ENCODE data around the gene CALCOCO2. TPM values are rescaled to one million over a fixed set of nuclear protein-coding genes. Genes with fewer than 3 reads are reported as not detected.
"Not testable (repeated sequence)": the region's sequence is repeated elsewhere in the genome, so short reads cannot be mapped to it uniquely, and the experiment has no call there.

CALCOCO2 gene
- total RNA-seq, 1 experiment from 2014 or later = 66.1 TPM

DNA sequence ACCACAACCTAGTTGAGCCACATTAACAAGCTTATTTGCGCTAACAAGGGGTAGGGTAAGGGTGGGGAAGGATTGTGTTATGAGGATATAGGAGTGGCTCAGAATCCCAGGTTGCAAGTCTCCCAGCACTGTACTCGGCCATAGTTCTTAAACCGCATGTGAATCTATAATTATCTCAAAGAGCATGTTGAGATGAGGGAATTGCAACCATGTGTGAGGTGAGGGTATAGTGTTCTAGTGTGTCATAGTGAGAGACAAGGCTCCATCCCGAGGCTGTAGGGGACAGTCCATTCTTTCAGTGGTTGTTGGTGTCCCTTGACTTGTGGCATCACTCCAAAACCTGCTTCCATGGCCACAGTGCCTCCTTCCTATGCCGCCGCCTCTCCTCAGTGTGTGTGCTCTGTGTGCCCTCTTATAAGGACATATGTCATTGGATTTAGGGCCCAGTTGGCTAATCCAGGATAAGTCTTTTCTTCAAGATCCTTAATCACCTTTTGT, 39.0 kb downstream of the CALCOCO2 start:
- in situ Hi-C loops (cut with HindIII; ENCODE audit: low sequenced_read_pairs) = no loop called here
- no peak for DNase-seq (ENCODE audit: low spot score)

DNA sequence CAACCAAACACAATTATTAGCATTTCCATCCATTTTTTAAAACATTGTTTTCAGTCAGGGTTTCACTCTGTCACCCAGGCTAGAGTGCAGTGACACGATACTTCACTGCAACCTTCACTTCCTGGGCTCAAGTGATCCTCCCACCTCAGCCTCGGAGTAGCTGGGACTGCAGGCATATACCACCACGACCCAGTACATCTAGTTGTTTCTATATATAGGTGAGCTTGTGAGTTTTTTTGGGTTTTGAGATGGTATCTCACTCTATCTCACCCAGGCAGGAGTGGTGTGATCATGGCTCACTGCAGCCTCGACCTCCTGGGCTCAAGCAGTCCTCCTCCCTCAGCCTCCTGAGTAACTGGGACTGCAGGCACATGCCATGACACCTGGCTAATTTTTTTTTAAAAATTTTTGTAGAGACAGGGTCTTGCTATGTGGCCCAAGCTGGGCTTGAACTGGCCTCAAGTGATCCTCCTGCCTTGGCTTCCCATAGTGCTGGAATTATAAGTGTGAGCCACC, 40.3 kb downstream of the CALCOCO2 start:
- in situ Hi-C loops (cut with HindIII; ENCODE audit: low sequenced_read_pairs) = no loop called here

DNA sequence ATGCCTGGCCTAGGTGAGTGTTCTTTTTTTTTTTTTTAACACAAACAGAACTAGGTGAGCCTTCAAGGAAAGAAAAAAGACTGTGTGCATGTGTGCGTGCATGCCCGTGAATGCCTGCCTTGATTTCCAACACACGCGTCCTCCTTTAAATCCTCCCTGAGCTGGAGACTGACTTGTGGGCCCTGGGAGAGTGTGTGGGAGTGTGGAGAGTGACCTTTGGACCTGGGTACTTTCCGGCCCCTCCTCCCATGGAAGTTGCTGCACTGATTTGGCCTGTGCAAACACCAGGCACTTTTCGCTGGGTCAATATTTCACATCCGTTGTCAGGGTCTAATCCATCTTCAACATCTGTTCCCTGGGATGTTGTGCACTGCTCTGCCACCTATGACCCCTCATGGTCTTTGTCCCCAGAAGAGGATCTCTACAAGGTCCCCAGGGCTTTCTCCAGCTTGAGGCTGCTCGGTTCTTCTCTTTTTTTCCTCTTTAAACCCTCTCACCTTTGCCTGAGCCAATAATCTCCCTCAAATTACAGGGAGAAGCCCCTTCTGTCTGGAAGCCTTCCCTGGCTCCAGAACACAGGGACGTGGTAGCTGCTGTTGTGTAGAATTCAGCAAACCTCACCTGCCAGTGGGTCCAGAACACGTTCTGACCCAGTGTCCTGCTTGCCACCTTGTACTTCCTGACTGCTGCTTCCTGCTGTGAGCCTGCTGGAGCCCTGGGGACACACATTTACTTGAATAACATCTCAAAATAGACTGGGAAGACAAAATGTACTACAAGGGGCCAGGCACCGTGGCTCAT, 40.9 kb downstream of the CALCOCO2 start:
- in situ Hi-C loops (cut with HindIII; ENCODE audit: low sequenced_read_pairs) = no loop called here
- DNase-seq (ENCODE audit: low spot score) = no peak

More for the DNA sequence above, 40.3 kb downstream of the CALCOCO2 start:
- no peak for DNase-seq (ENCODE audit: low spot score)

DNA sequence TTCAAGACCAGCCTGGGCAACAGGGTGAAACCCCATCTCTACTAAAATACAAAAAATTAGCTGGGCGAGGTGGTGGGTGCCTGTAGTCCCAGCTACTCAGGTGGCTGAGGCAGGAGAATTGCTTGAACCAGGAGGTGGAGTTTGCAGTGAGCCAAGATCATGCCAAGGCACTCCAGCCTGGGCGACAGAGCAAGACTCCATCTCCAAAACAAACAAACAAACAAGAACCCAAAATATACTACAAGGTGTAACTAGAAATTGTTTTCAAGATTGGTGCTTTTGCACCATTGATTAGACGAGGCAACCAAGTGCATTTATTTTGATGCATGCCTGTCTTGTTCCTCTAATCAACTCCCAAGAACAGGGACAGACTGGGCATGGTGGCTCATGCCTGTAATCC, 41.6 kb downstream of the CALCOCO2 start:
- in situ Hi-C loops (cut with HindIII; ENCODE audit: low sequenced_read_pairs); DNase-seq (ENCODE audit: low spot score): not testable (repeated sequence)

DNA sequence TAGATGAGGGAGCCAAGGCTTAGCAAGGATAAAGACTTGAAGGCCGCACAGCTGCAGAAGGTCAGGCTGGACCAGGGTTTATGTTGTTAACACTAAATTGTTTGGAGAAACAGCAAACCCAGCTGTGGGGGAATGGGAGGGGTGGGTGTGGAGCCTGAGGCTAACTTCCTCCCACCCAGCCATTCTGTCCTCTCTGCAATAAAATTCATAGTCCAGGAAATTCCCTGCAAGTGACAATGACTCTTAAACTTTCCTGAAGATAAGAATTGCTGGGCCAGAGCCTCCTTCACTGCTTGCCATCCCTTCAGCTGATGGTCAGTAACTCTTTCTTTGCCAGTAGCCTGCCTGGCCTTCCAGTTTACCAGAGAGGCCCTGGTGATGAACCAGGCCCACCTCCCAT, 42.4 kb downstream of the CALCOCO2 start:
- DNase-seq (ENCODE audit: low spot score) = no peak
- in situ Hi-C loops (cut with HindIII; ENCODE audit: low sequenced_read_pairs) = no loop called here

DNA sequence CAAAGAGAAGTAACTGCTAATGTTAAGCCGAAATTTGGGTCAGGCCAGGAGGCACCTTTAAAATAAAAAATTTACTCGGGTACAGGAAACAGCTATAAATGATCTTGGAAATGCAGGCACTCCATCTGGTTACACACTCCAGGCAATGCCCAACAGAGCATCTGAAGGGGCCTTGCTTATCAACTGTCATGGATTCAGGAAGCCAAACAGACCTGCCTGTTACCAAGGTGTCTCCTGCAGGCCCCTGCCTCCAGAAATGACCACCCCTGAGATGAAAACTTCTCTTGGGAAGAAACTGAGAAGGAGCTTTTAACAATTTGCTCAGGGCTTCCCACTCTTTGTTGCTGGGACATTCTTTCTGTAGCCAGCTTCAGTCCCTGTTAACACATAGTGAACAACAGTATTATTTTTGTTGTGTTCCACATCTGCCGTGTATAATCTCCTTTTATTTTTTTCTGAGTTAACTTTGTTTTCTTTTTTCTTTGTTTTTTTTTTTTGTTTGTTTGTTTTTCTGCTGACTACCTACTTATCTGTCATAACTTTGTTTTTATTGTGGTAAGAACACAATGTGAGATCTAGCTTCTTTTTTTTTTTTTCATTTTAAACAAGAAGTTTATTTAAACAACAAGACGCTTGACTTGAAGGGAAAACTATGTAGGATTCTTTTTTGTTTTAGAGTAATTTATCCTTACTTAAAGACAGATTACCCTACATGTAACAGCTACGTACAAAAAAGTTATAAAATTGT, 43.0 kb downstream of the CALCOCO2 start:
- no peak for DNase-seq (ENCODE audit: low spot score)
- in situ Hi-C loops (cut with HindIII; ENCODE audit: low sequenced_read_pairs) = no loop called here

DNA sequence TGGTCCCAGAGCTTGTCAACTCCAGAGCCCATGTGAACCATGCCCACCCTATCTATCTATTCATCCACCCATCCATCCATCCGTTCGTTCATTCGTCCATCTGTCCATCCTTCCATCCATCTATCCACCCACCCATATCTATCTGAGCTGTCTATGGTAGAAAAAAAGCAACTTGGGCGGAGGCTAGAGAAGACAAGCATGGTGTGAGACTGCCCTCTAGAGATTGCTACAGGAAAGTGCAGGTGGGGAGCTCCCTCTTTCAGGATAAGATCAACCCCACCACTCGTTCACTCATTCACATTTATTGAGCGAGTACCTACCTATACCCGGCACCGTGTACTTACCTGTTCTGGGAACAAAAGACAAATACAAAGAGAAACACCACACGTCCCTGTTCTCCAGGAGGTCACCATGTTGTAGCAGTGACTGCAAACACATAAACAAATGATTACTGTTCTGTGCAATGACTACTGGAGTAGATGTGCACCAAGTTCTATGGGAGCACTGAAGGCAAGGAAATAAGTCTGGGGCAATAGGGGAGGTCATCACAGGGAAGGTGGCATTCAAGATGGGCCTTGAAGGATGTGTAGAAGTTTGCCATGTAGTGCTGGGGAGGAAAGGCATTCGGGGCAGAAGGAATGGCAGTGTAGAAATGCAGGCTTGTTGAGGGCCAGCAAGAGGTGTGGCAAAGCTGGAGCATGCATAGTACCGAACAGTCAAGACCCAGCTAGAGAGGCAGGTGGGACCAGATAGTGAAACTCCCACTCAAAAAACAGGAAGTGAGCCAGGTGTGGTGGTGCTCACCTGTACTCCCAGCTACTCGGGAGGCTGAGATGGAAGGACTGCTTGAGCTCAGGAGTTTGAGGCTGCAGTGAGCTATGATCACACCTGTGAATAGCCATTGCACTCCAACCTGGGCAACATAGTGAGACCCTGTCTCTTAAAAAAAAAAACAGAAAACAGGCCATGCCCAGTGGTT, 48.4 kb downstream of the CALCOCO2 start:
- in situ Hi-C loops (cut with HindIII; ENCODE audit: low sequenced_read_pairs) = no loop called here
- DNase-seq (ENCODE audit: low spot score) = peak; percentile 71

DNA sequence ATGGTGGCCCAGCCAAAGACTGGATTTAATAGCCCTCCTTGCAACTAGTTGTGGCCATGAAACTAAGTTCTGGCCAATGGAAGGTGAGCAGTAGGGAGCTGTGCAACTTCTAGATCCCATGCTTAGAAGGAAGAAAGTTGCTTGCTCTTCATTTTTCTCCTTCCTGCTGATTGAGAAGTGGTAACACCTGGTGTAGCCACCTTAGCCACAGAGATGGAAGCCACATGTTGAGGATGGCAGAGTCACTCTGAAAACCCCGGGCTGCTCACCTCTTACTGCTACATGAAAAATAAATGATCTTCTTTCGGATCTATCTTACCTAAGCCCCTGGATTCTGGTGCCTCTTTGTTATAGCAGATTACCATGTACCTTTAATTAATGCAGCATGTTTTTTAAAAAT, 51.4 kb downstream of the CALCOCO2 start:
- in situ Hi-C loops (cut with HindIII; ENCODE audit: low sequenced_read_pairs) = no loop called here
- no peak for DNase-seq (ENCODE audit: low spot score)

DNA sequence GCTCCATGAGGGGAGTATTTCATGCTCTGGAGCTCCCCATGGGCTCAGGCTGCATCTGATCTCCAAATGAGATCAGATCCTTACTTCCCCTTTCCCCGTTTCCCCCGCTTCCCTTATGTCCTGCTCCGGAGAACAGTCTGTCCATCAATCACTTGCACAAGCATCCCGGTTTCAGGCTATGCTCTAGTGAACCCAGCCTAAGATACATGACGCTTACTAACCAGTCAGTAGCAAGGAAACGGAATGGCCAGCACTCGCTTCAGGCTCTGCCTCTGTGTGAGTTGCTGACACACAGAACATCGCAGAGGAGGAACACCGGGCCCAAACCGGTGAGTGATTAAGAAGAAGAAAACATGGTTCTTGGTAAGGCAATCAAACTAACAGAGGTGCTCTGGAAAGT, 52.3 kb downstream of the CALCOCO2 start:
- DNase-seq (ENCODE audit: low spot score) = no peak
- in situ Hi-C loops (cut with HindIII; ENCODE audit: low sequenced_read_pairs) = no loop called here

DNA sequence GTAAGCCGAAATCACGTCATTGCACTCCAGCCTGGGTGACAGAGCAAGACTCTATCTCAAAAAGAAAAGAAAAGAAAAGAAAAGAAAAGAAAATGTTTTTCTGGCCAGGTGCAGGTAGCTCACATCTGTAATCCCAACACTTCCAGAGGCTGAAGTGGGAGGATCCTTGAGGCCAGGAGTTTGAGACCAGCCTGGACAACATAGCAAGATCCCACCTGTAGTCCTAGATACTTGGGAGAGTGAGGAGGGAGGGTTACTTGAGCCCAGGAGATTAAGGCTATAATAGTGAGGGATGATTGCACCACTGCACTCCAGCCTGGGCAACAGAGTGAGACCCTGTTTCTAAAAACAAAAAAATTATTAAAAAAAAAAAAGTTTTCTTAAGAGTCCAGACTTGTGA, 59.3 kb downstream of the CALCOCO2 start:
- in situ Hi-C loops (cut with HindIII; ENCODE audit: low sequenced_read_pairs) = no loop called here
- DNase-seq (ENCODE audit: low spot score) = no peak

DNA sequence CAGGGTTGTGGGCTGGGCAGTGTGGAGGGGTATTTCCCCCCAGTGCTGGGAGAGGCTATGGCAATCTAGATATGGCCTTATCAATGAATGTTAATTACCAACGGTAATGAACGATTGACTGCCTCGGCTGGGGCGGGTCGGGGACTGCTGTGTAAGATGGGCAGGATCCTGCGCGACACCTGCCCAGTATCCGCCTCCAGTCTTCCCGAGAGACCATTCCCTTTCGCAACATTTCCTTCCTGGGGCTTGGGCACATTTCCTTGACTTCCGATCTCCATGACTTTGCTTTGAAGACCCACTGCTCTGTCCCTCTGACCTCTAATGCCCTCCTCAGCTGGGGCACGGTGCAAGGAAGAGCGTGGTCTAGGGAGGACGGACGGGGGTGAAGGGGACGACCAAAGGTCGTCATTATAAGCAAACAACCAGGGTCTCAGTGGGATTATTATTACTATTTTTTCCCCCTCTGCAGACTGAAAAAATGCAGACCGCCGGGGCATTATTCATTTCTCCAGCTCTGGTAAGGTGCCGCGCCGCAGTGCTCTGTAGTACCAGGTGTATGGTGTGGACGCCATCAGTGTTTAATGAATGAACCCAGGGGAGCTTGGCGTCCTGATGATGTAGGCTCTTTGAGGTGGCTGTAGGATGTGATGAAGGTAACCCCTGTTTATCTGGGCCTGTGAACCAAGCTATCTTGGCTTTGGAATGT, 62.3 kb downstream of the CALCOCO2 start:
- in situ Hi-C loops (cut with HindIII; ENCODE audit: low sequenced_read_pairs) = no loop called here
- no peak for DNase-seq (ENCODE audit: low spot score)

DNA sequence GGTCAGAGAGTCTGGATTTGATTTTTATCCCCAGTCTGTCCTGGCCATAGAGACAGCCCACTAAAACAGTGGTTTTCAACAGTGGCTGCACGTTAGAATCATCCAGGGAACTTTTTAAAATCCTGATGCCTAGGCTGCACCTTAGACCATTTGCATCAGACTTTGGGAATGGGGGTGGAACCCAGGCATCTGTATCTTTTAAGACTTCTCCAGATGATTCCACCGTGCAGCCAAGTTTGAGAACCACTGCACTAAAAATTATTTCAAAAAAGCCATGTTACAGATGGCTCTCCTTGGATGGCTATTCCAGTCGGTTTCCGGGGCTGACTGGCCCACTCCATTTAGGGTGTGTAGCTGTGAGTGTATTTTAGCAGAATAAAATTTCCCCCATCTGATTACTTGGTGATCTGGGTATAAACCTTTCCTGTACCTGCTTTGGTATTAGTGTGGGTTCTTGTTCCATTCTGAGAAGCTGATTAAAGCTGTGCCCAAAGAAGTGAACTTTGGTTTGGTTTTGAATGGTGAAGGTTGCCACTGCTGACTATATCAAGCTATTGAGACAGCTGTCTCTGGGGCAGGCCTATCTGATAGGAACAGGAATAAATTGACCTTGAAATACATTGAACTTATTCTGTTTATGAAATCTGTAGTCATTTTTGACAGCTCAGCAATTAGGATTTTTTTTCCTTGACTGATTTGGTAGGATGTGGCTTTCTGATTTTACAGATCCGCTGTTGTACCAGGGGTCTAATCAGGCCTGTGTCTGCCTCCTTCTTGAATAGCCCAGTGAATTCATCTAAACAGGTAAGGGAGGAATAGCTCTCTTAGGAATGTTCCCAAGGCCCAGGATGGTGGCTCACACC, 63.0 kb downstream of the CALCOCO2 start:
- in situ Hi-C loops (cut with HindIII; ENCODE audit: low sequenced_read_pairs) = no loop called here
- DNase-seq (ENCODE audit: low spot score) = no peak

DNA sequence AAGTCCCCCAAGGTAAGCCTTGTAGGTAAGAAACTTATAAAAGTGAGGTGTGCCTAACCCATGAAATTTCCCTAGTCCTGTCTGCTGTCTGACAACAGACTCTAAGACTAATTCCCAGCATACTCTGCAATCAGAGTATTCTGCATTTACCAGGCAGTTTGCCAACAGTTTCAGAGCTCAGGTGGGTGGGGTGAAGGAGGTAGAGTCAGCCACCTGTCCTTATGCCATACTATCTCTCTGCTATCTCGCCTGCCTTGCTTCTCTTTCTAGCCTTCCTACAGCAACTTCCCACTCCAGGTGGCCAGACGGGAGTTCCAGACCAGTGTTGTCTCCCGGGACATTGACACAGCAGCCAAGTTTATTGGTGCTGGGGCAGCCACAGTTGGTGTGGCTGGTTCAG, 64.1 kb downstream of the CALCOCO2 start:
- in situ Hi-C loops (cut with HindIII; ENCODE audit: low sequenced_read_pairs) = no loop called here
- DNase-seq (ENCODE audit: low spot score) = no peak

DNA sequence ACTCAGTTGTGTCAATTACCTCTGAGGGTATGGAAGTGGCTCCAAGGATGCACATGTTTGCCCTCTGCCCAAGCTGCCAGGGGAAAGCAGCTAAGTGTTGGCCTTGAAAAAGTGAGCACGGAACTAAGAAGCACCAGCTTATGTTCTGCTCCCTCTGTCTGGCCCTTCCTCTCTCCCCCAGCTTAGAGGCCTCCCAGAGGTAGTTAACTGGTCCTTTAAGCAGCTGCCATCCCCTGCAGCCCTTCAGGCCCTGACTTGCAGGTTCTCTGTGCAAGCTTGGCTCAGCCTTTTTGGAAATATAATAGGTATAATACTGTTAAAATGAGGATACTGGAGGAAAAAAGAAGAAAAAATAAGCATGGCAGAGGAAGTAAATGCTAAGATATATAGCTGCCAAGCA, 70.4 kb downstream of the CALCOCO2 start:
- in situ Hi-C loops (cut with HindIII; ENCODE audit: low sequenced_read_pairs) = no loop called here

DNA sequence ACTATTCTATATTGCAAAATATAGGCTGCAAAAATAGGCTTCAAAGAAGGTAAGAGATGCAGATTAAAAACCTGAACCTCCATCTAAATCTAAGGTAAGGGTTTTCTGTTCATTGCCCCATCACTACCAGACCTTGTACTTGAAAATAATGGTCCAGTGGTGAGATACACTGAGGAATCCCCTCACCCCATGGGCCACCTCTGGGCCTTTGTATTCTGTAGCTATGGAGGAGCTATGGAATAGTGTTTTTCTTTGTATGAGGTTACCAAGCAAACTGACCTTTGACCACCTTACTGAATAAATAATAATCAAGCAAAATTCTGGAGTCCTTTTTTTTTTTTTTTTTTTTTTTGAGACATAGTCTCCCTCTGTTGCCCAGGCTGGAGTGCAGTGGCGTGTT, 72.6 kb downstream of the CALCOCO2 start:
- DNase-seq (ENCODE audit: low spot score) = no peak
- in situ Hi-C loops (cut with HindIII; ENCODE audit: low sequenced_read_pairs) = no loop called here

More for the DNA sequence above, 70.4 kb downstream of the CALCOCO2 start:
- no peak for DNase-seq (ENCODE audit: low spot score)

DNA sequence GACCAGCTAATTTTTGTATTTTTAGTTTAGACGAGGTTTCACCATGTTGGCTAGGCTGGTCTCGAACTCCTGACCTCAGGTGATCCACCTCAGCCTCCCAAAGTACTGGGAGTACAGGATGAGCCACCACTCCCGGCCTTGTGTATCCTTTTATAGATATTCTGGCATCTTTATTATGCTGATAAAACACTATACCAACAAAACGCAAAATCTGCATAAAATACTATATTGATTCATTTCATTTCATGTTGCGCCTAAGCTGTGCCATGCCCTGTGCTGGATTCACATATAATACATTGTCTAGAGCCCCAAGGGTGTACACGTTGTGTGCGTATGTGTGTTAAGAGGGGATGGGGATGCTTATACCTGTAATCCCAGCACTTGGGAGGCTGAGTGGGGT, 73.6 kb downstream of the CALCOCO2 start:
- no peak for DNase-seq (ENCODE audit: low spot score)
- in situ Hi-C loops (cut with HindIII; ENCODE audit: low sequenced_read_pairs) = no loop called here

DNA sequence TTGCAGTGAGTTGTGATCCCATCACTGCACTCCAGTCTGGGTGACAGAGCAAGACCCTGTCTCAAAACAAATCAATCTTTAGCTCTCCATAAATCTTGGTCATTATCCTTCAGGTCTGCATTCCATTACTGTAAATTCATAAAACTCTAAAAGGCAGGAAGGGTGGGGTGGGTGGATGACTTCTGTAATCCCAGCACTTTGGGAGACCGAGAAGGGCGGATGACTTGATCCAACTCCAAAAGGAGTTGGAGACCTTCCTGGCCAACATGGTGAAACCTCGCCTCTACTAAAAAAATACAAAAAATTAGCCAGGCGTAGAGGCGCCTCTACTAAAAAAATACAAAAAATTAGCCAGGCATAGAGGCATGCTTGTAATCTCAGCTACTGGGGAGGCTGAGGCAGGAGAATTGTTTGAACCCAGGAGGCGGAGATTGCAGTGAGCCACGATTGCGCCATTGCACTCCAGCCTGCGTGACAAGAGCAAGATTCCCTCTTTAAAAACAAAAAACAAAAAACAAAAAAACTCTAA, 75.2 kb downstream of the CALCOCO2 start:
- DNase-seq (ENCODE audit: low spot score) = no peak
- in situ Hi-C loops (cut with HindIII; ENCODE audit: low sequenced_read_pairs) = no loop called here

DNA sequence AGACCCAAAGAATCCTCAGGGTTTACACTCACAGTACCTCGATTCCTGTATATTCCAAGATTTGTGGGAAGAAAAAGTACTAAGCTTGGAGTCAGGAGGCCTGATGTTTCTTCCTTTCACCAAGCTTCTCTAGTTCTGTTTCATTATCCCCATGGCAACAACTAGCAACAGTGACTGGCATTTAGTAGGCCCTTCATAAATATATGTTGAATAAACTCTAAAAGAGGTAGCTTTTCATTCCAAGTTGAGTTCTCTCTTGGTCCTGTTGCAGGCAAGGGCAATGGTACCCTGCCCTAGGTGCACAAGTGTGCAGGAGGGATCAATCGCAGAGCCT, 76.8 kb downstream of the CALCOCO2 start:
- in situ Hi-C loops (cut with HindIII; ENCODE audit: low sequenced_read_pairs) = no loop called here
- no peak for DNase-seq (ENCODE audit: low spot score)
